Activated CD8-positive, alpha-beta memory T cell treated with anti-CD3 and anti-CD28 coated beads, Interleukin-2, amount 10 ng/mL, durations not matched to agents 7 days and 5 days (primary cell): ENCODE results near the gene CNTLN. TPM values are rescaled to one million over a fixed set of nuclear protein-coding genes. Genes with fewer than 3 reads are reported as not detected.
"Not testable (repeated sequence)": the region's sequence is repeated elsewhere in the genome, so short reads cannot be mapped to it uniquely, and the experiment has no call there.

Source experiments
- ATAC-seq: fragments of 150-1000 bp; cut with Tn5 transposase; one replicate; pipeline ENCODE4 v1.10.0; 2021; ENCODE audit warnings: moderate library complexity
- CTCF ChIA-PET: fragments of 350-600 bp; sonication (Branson Sonifier 250); formaldehyde crosslinking; loops from one replicate; lab custom pipeline; 2021; ENCODE audit warnings: antibody characterized with exemption; lab: Charles Lee
- DNase-seq: peaks from one replicate; pipeline ENCODE4 v3.0.0-alpha.2; 2020
- H3K27ac Mint-ChIP-seq: one replicate; pipeline ENCODE4 v1.8.0; 2021; ENCODE audit warnings: mild to moderate bottlenecking, mixed read lengths
- H3K27me3 Mint-ChIP-seq: one replicate; pipeline ENCODE4 v1.8.0; 2021; ENCODE audit warnings: mixed read lengths
- H3K36me3 Mint-ChIP-seq: one replicate; pipeline ENCODE4 v1.8.0; 2021; ENCODE audit warnings: mild to moderate bottlenecking, mixed read lengths
- H3K4me1 Mint-ChIP-seq: one replicate; pipeline ENCODE4 v1.8.0; 2021; ENCODE audit warnings: mixed read lengths
- H3K4me3 Mint-ChIP-seq: one replicate; pipeline ENCODE4 v1.8.0; 2021; ENCODE audit warnings: mild to moderate bottlenecking, moderate library complexity, mixed read lengths
- H3K9me3 Mint-ChIP-seq: one replicate; pipeline ENCODE4 v1.8.0; 2022; ENCODE audit warnings: low read depth, mixed read lengths
- total RNA-seq, 2 experiments: library from RNA; stranded (reverse); gene quantifications; one replicate each; pipeline ENCODE4 v1.2.3, GENCODE V29; 2021

CNTLN gene
- total RNA-seq, 2 experiments from 2014 or later = 0.18 to 0.73 TPM

DNA sequence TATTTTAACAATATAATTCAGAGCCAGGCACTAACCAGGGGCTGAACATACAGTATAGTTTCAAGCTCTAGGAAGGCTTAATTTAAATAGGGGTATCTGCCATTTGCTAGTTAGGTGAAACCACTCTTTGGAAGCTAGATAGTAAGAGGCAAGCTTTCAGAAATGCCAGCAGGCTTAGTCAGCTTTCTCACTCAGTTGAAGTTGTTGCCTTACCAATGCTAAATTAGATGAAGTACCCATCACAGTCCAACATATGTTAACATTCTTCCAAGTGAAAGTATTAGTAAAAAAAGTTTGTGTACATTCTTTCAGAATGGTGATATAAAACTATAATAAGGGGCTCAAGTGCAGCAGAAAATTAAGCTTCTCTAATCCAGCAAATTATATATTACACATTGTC lies 215.0 kb downstream of the CNTLN start:
- no peaks in the 10 kb centered on the region for H3K4me1 Mint-ChIP-seq
- H3K36me3 Mint-ChIP-seq = no peaks in the 10 kb centered on the region

GRCh38 chr9:17354006-17354405 lies 219.2 kb downstream of the CNTLN start:
- H3K27ac Mint-ChIP-seq, ATAC-seq, H3K27me3 Mint-ChIP-seq, DNase-seq, H3K4me3 Mint-ChIP-seq, H3K4me1 Mint-ChIP-seq, H3K9me3 Mint-ChIP-seq, CTCF ChIA-PET, H3K36me3 Mint-ChIP-seq: not testable (repeated sequence)

More for the DNA sequence above, 215.0 kb downstream of the CNTLN start:
- Mint-ChIP-seq H3K9me3 (peaks cover 12% of the 10 kb centered on the region), H3K27ac (no peak overlapping the region), H3K4me3 (no peak overlapping the region), H3K27me3 (no peaks in the 10 kb centered on the region)
- CTCF ChIA-PET = no interaction called here
- ATAC-seq (no peak), DNase-seq (no peak)

- DNase-seq (no peak), ATAC-seq (no peak)
- H3K4me1 Mint-ChIP-seq = no peaks in the 10 kb centered on the region
- CTCF ChIA-PET = no interaction called here
- H3K27me3 Mint-ChIP-seq = no peaks in the 10 kb centered on the region
- no peak overlapping the region for H3K27ac Mint-ChIP-seq
- no peaks in the 10 kb centered on the region for H3K36me3 Mint-ChIP-seq
- H3K9me3 Mint-ChIP-seq = peaks cover 7% of the 10 kb centered on the region
- H3K4me3 Mint-ChIP-seq = no peak overlapping the region
Observed at GRCh38 chr9:17361378-17361777, 226.5 kb downstream of the CNTLN start.

DNA sequence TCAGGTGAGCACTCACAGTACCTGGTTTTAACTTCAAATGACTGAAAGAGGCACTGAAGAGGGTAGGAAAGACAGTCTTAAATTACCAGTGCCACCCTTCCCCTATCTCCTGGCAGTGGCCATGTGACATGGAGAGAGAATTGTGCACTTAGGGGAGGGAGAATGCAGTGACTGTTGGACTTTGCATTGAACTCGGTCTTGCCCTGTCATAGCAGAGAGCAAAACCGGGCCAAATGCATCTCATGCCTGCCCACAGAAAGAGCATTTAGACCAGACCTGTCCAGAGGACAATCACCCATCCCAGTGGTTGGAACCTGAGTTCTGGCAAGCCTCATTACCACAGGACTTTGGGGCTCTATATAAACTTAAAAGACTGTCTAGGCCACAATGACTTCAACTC lies 232.2 kb downstream of the CNTLN start:
- DNase-seq = no peak
- Mint-ChIP-seq H3K27ac (no peak overlapping the region), H3K36me3 (no peaks in the 10 kb centered on the region), H3K4me1 (no peaks in the 10 kb centered on the region), H3K9me3 (peaks cover 15% of the 10 kb centered on the region), H3K4me3 (no peak overlapping the region), H3K27me3 (no peaks in the 10 kb centered on the region)
- CTCF ChIA-PET = no interaction called here
- no peak for ATAC-seq

GRCh38 chr9:17380126-17380861 lies 245.5 kb downstream of the CNTLN start:
- Mint-ChIP-seq H3K27ac (no peak overlapping the region), H3K27me3 (no peaks in the 10 kb centered on the region)

GRCh38 chr9:17387565-17387964 lies 252.7 kb downstream of the CNTLN start:
- CTCF ChIA-PET = no interaction called here
- Mint-ChIP-seq H3K9me3 (peaks cover 2% of the 10 kb centered on the region), H3K27ac (no peak overlapping the region), H3K36me3 (no peaks in the 10 kb centered on the region), H3K4me1 (no peaks in the 10 kb centered on the region), H3K4me3 (no peak overlapping the region), H3K27me3 (no peaks in the 10 kb centered on the region)
- DNase-seq (no peak), ATAC-seq (no peak)

More at GRCh38 chr9:17380126-17380861, 245.5 kb downstream of the CNTLN start:
- CTCF ChIA-PET = no interaction called here
- Mint-ChIP-seq H3K9me3 (peaks cover 2% of the 10 kb centered on the region), H3K4me3 (no peak overlapping the region), H3K4me1 (no peaks in the 10 kb centered on the region), H3K36me3 (no peaks in the 10 kb centered on the region)
- no peak for DNase-seq
- no peak for ATAC-seq

DNA sequence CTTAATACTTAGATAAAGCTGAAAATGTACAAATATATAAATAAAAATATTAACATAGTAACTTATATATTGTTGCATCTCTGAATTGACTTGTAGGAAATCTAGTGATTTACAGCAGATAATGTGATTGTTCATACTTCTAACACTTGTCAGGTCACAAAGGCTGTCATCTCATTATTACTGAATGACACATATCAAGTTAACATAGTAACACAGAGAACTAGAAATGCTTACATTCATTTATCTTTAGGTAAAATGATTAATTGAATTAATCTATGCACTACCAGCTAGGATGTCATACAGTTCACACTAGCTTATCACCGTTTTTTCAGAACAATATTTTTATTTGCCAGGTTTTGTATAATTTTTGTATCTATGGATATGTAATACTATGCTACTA lies 254.2 kb downstream of the CNTLN start:
- H3K9me3 Mint-ChIP-seq = peaks cover 2% of the 10 kb centered on the region
- CTCF ChIA-PET = no interaction called here
- no peaks in the 10 kb centered on the region for H3K27me3 Mint-ChIP-seq
- H3K4me1 Mint-ChIP-seq = no peaks in the 10 kb centered on the region
- H3K27ac Mint-ChIP-seq = no peak overlapping the region
- H3K36me3 Mint-ChIP-seq = no peaks in the 10 kb centered on the region
- H3K4me3 Mint-ChIP-seq = no peak overlapping the region
- DNase-seq (no peak), ATAC-seq (no peak)

DNA sequence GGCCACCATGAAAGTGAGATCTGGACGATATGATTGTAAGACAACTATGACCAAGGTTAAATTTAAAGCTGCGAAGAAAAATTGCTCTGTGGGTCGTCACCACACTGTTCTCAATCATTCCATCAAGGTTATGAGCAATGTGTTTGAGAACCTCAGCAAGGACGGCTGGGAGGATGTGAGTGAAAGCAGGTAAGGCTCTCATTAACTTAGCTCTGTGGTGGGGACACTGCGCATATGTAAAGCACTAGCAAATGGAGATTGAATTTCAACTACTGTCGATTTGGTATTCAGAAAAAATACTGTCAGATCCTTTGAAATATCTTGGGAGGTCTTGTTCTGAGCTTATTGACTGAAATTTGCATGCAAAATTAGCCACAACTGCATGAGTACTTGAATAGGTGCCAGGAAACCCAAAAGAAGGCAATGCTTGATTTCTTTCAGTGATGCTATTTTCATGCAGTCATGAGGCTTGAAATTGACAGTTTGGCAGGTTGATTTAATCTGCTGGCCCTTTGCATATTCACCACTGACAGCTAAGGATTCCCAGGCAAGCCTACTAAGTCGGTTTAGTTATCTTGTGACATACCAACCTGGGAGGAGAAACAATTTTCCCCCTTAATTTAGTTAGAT lies 260.2 kb downstream of the CNTLN start:
- H3K36me3 Mint-ChIP-seq = no peaks in the 10 kb centered on the region
- CTCF ChIA-PET = no interaction called here
- no peaks in the 10 kb centered on the region for H3K27me3 Mint-ChIP-seq
- ATAC-seq = no peak
- H3K9me3 Mint-ChIP-seq = peaks cover 14% of the 10 kb centered on the region
- H3K4me1 Mint-ChIP-seq = no peaks in the 10 kb centered on the region
- no peak for DNase-seq
- no peak overlapping the region for H3K4me3 Mint-ChIP-seq
- no peak overlapping the region for H3K27ac Mint-ChIP-seq

GRCh38 chr9:17397166-17397728 lies 262.4 kb downstream of the CNTLN start:
- H3K4me1 Mint-ChIP-seq, H3K4me3 Mint-ChIP-seq, CTCF ChIA-PET, H3K27me3 Mint-ChIP-seq, H3K27ac Mint-ChIP-seq, DNase-seq, ATAC-seq, H3K36me3 Mint-ChIP-seq: not testable (repeated sequence)
- peaks cover 14% of the 10 kb centered on the region for H3K9me3 Mint-ChIP-seq

GRCh38 chr9:17398350-17398749 lies 263.5 kb downstream of the CNTLN start:
- H3K4me1 Mint-ChIP-seq = no peaks in the 10 kb centered on the region
- peaks cover 1% of the 10 kb centered on the region for H3K36me3 Mint-ChIP-seq
- no peak overlapping the region for H3K27ac Mint-ChIP-seq
- ATAC-seq (no peak), DNase-seq (no peak)
- CTCF ChIA-PET = no interaction called here
- H3K9me3 Mint-ChIP-seq = peaks cover 18% of the 10 kb centered on the region
- no peaks in the 10 kb centered on the region for H3K27me3 Mint-ChIP-seq
- H3K4me3 Mint-ChIP-seq = no peak overlapping the region

- Mint-ChIP-seq H3K4me3 (no peak overlapping the region), H3K4me1 (no peaks in the 10 kb centered on the region), H3K27me3 (no peaks in the 10 kb centered on the region), H3K36me3 (peaks cover 1% of the 10 kb centered on the region), H3K27ac (no peak overlapping the region), H3K9me3 (peaks cover 12% of the 10 kb centered on the region)
- DNase-seq (no peak), ATAC-seq (no peak)
- CTCF ChIA-PET = interaction anchor here (0.6 kb wide), 1 partner anchor 297 kb away, joined by 3 read pairs; no protein-coding TSS in a partner anchor
Observed at GRCh38 chr9:17401858-17402257, 267.0 kb downstream of the CNTLN start.

- Mint-ChIP-seq H3K27me3 (no peaks in the 10 kb centered on the region), H3K27ac (no peak overlapping the region), H3K4me1 (no peaks in the 10 kb centered on the region), H3K36me3 (peaks cover 1% of the 10 kb centered on the region), H3K9me3 (peaks cover 12% of the 10 kb centered on the region), H3K4me3 (no peak overlapping the region)
- CTCF ChIA-PET = interaction anchor here (0.6 kb wide), 1 partner anchor 296 kb away, joined by 3 read pairs; no protein-coding TSS in a partner anchor
- no peak for DNase-seq
- no peak for ATAC-seq
Observed at GRCh38 chr9:17402309-17402708, 267.5 kb downstream of the CNTLN start.

- DNase-seq (no peak), ATAC-seq (no peak)
- Mint-ChIP-seq H3K4me1 (no peaks in the 10 kb centered on the region), H3K36me3 (peaks cover 1% of the 10 kb centered on the region), H3K9me3 (peaks cover 12% of the 10 kb centered on the region), H3K27me3 (no peaks in the 10 kb centered on the region), H3K4me3 (no peak overlapping the region), H3K27ac (no peak overlapping the region)
- CTCF ChIA-PET = no interaction called here
Observed at GRCh38 chr9:17403539-17403938, 268.7 kb downstream of the CNTLN start.

GRCh38 chr9:17414986-17415385 lies 280.1 kb downstream of the CNTLN start:
- Mint-ChIP-seq H3K27ac (no peak overlapping the region), H3K4me1 (no peaks in the 10 kb centered on the region), H3K27me3 (no peaks in the 10 kb centered on the region), H3K9me3 (peaks cover 2% of the 10 kb centered on the region), H3K36me3 (no peaks in the 10 kb centered on the region), H3K4me3 (no peak overlapping the region)
- CTCF ChIA-PET = no interaction called here
- ATAC-seq (no peak), DNase-seq (no peak)
